Measurements from ENCODE around the gene CDK5.

- TF ChIP-seq POLR2A (IDR thresholded peaks at IDR 0.05), result no peak
- TF ChIP-seq CTCF (IDR thresholded peaks at IDR 0.05 in 4 of 5, conservative IDR thresholded peaks at IDR 0.05 in 1 of 5), result no peak
Measured at GRCh38 chr7:151075662-151075971, 17.9 kb upstream of the CDK5 start.
